GM18499 (cell line): ENCODE results near the gene ASCC3.
A peak's percentile ranks its signal among the peaks of the same experiment; 100 is the strongest.
"Not testable (repeated sequence)": the region's sequence is repeated elsewhere in the genome, so short reads cannot be mapped to it uniquely, and the experiment has no call there.

ENCODE experiments used
- ATAC-seq: cut with Tn5 transposase; IDR thresholded peaks from one replicate; pipeline ENCODE4 v1.9.1; 2021; ENCODE audit warnings: moderate number of reproducible peaks; ENCODE audit not compliant: insufficient read depth, unreplicated experiment

The ASCC3 gene

GRCh38 chr6:100818066-100818465, 63.1 kb downstream of the ASCC3 start:
- no peak for ATAC-seq

- ATAC-seq = no peak
Observed at GRCh38 chr6:100810015-100810414, 71.1 kb downstream of the ASCC3 start.

GRCh38 chr6:100809346-100809745, 71.8 kb downstream of the ASCC3 start:
- ATAC-seq = no peak

GRCh38 chr6:100808638-100809275, 72.4 kb downstream of the ASCC3 start:
- ATAC-seq = no peak

GRCh38 chr6:100806296-100806695, 74.8 kb downstream of the ASCC3 start:
- no peak for ATAC-seq

GRCh38 chr6:100803264-100804045, 77.7 kb downstream of the ASCC3 start:
- no peak for ATAC-seq

GRCh38 chr6:100801036-100801435, 80.1 kb downstream of the ASCC3 start:
- no peak for ATAC-seq

GRCh38 chr6:100796049-100796823, 84.9 kb downstream of the ASCC3 start:
- peak; percentile 86 for ATAC-seq

- no peak for ATAC-seq
Observed at GRCh38 chr6:100790084-100790483, 91.0 kb downstream of the ASCC3 start.

- no peak for ATAC-seq
Observed at GRCh38 chr6:100785982-100786381, 95.1 kb downstream of the ASCC3 start.

GRCh38 chr6:100780648-100781047, 100.5 kb downstream of the ASCC3 start:
- ATAC-seq = no peak

- no peak for ATAC-seq
Observed at GRCh38 chr6:100775667-100776066, 105.5 kb downstream of the ASCC3 start.

- no peak for ATAC-seq
Observed at GRCh38 chr6:100774681-100775080, 106.4 kb downstream of the ASCC3 start.

GRCh38 chr6:100768816-100769351, 112.2 kb downstream of the ASCC3 start:
- ATAC-seq = no peak

- no peak for ATAC-seq
Observed at GRCh38 chr6:100763617-100764241, 117.4 kb downstream of the ASCC3 start.

- no peak for ATAC-seq
Observed at GRCh38 chr6:100761841-100762240, 119.3 kb downstream of the ASCC3 start.

- ATAC-seq = not testable (repeated sequence)
Observed at GRCh38 chr6:100758386-100758785, 122.7 kb downstream of the ASCC3 start.

GRCh38 chr6:100753421-100753820, 127.7 kb downstream of the ASCC3 start:
- no peak for ATAC-seq

- ATAC-seq = no peak
Observed at GRCh38 chr6:100751590-100751989, 129.5 kb downstream of the ASCC3 start.

- ATAC-seq = no peak
Observed at GRCh38 chr6:100745419-100746041, 135.6 kb downstream of the ASCC3 start.
